T-cell (primary cell): ENCODE data around the gene SUPT3H. TPM values are rescaled to one million over a fixed set of nuclear protein-coding genes. Genes with fewer than 3 reads are reported as not detected.

Experiments
- total RNA-seq, 35 experiments: library from RNA in 6 of 35; stranded (reverse) in 6 of 35; fragments of 120-200 nt in 1 of 35; gene quantifications; one replicate each; pipeline versions ENCODE4 v1.2.1 to v1.2.4 and lab custom pipeline; 2013 to 2026

SUPT3H gene
- total RNA-seq, 5 donors from 2014 or later (not counting 1 experiment from before 2014, with no cell fraction given): 9.3 to 12.9 (median 10.7) TPM

Other genes starting within 250 kb of the SUPT3H start
- 10 to 100 TPM; 14.4 to 31.8 (median 22.4) TPM for gene RUNX2, start 49.6 kb downstream of the SUPT3H start, total RNA-seq